Measurements from ENCODE around the gene CSTB. TPM values are rescaled to one million over a fixed set of nuclear protein-coding genes. Genes with fewer than 3 reads are reported as not detected.

The CSTB gene
- total RNA-seq, 1 experiment from 2014 or later = 49.9 TPM

GRCh38 chr21:43734928-43735229 is 41.2 kb downstream of the CSTB start:
- peaks cover 2% of the 10 kb centered on the region; the same call in 1 of the 2 replicates for H3K36me3 ChIP-seq (ENCODE audit: control insufficient read depth, insufficient read depth, low read length)
- no peak overlapping the region for H3K27ac Mint-ChIP-seq (ENCODE audit: unreplicated experiment)
- TF ChIP-seq CTCF (IDR thresholded peaks at IDR 0.05; ENCODE audit: insufficient read depth in 1 of 2, low read depth in 1 of 2, low read length in 1 of 2, severe bottlenecking in 1 of 2, unreplicated experiment in 1 of 2) = no peak

GRCh38 chr21:43734131-43734927 is 41.8 kb downstream of the CSTB start:
- H3K27ac Mint-ChIP-seq (ENCODE audit: unreplicated experiment) = peak overlapping the region; percentile 26
- no TSS peak for BruUV-seq (replicated peaks)
- CTCF ChIA-PET = no interaction called here

More at GRCh38 chr21:43734928-43735229, 41.2 kb downstream of the CSTB start:
- no TSS peak for BruUV-seq (replicated peaks)
- H3K4me1 ChIP-seq = peaks cover 22% of the 10 kb centered on the region
- Mint-ChIP-seq H3K27me3 (ENCODE audit: insufficient read depth, unreplicated experiment) (no peaks in the 10 kb centered on the region), H3K36me3 (ENCODE audit: insufficient read depth, unreplicated experiment) (peaks cover 60% of the 10 kb centered on the region), H3K4me1 (ENCODE audit: low read depth, unreplicated experiment) (peaks cover 7% of the 10 kb centered on the region), H3K9me3 (ENCODE audit: unreplicated experiment) (no peaks in the 10 kb centered on the region), H3K4me3 (ENCODE audit: unreplicated experiment) (no peak overlapping the region)
- ChIA-PET CTCF (no interaction called here), POLR2A (no interaction called here)
- no peak overlapping the region for H3K4me3 ChIP-seq (ENCODE audit: low read depth, low read length)
- no peaks in the 10 kb centered on the region for H3K27me3 ChIP-seq (replicated peaks; ENCODE audit: control insufficient read depth, insufficient read depth, low read length)
- H3K9me3 ChIP-seq = no peaks in the 10 kb centered on the region
- DNase-seq = no peak
- intact Hi-C loops (cut with micrococcal nuclease; ENCODE audit: unreplicated experiment) = no loop called here

GRCh38 chr21:43733529-43734071 is 42.5 kb downstream of the CSTB start:
- H3K36me3 ChIP-seq (ENCODE audit: control insufficient read depth, insufficient read depth, low read length) = peaks cover 2% of the 10 kb centered on the region; the same call in 1 of the 2 replicates
- intact Hi-C loops (cut with micrococcal nuclease; ENCODE audit: unreplicated experiment) = no loop called here
- ChIA-PET POLR2A (no interaction called here), CTCF (no interaction called here)
- peak overlapping the region; percentile 26 for H3K27ac Mint-ChIP-seq (ENCODE audit: unreplicated experiment)
- peaks cover 12% of the 10 kb centered on the region for H3K4me1 Mint-ChIP-seq (ENCODE audit: low read depth, unreplicated experiment)
- H3K4me3 Mint-ChIP-seq (ENCODE audit: unreplicated experiment) = no peak overlapping the region
- BruUV-seq (replicated peaks) = no TSS peak
- no peak for DNase-seq
- H3K4me3 ChIP-seq (ENCODE audit: low read depth, low read length) = no peak overlapping the region
- H3K9me3 Mint-ChIP-seq (ENCODE audit: unreplicated experiment) = no peaks in the 10 kb centered on the region
- H3K36me3 Mint-ChIP-seq (ENCODE audit: insufficient read depth, unreplicated experiment) = peaks cover 58% of the 10 kb centered on the region
- H3K27me3 ChIP-seq (replicated peaks; ENCODE audit: control insufficient read depth, insufficient read depth, low read length) = no peaks in the 10 kb centered on the region
- no peaks in the 10 kb centered on the region for H3K9me3 ChIP-seq
- TF ChIP-seq CTCF (IDR thresholded peaks at IDR 0.05; ENCODE audit: insufficient read depth in 1 of 2, low read depth in 1 of 2, low read length in 1 of 2, severe bottlenecking in 1 of 2, unreplicated experiment in 1 of 2) = no peak
- peaks cover 22% of the 10 kb centered on the region for H3K4me1 ChIP-seq
- no peaks in the 10 kb centered on the region for H3K27me3 Mint-ChIP-seq (ENCODE audit: insufficient read depth, unreplicated experiment)

More at GRCh38 chr21:43734131-43734927, 41.8 kb downstream of the CSTB start:
- Histone ChIP-seq H3K27me3 (replicated peaks; ENCODE audit: control insufficient read depth, insufficient read depth, low read length) (no peaks in the 10 kb centered on the region), H3K4me1 (peaks cover 22% of the 10 kb centered on the region), H3K4me3 (ENCODE audit: low read depth, low read length) (no peak overlapping the region), H3K36me3 (ENCODE audit: control insufficient read depth, insufficient read depth, low read length) (peaks cover 2% of the 10 kb centered on the region; the same call in 1 of the 2 replicates), H3K9me3 (no peaks in the 10 kb centered on the region)
- no peak for DNase-seq
- Mint-ChIP-seq H3K4me3 (ENCODE audit: unreplicated experiment) (no peak overlapping the region), H3K9me3 (ENCODE audit: unreplicated experiment) (no peaks in the 10 kb centered on the region), H3K36me3 (ENCODE audit: insufficient read depth, unreplicated experiment) (peaks cover 61% of the 10 kb centered on the region), H3K27me3 (ENCODE audit: insufficient read depth, unreplicated experiment) (no peaks in the 10 kb centered on the region), H3K4me1 (ENCODE audit: low read depth, unreplicated experiment) (peaks cover 9% of the 10 kb centered on the region)
- TF ChIP-seq CTCF (IDR thresholded peaks at IDR 0.05; ENCODE audit: insufficient read depth in 1 of 2, low read depth in 1 of 2, low read length in 1 of 2, severe bottlenecking in 1 of 2, unreplicated experiment in 1 of 2) = no peak
- intact Hi-C loops (cut with micrococcal nuclease; ENCODE audit: unreplicated experiment) = no loop called here
- POLR2A ChIA-PET = no interaction called here
